ENCODE data around the gene BANF2. TPM values are rescaled to one million over a fixed set of nuclear protein-coding genes. Genes with fewer than 3 reads are reported as not detected.

The BANF2 gene
- total and polyA plus RNA-seq, 2 of the 13 experiments (the other 11 are each of a cell fraction or from before 2014, with no cell fraction given): 0.35 TPM; not detected in 1

GRCh38 chr20:17747431-17747846 lies 47.7 kb downstream of the BANF2 start (continued):
- TF ChIP-seq ZNF687 (CRISPR knock-in tag; IDR thresholded peaks at IDR 0.05): peak; percentile 16; the same call in 1 of the 2 replicates
- no peak for TF ChIP-seq ZNF564 (CRISPR knock-in tag; IDR thresholded peaks at IDR 0.05)
- TF ChIP-seq RFX5 (IDR thresholded peaks at IDR 0.05; ENCODE audit: low read depth, low read length): no peak
- no peak for TF ChIP-seq KMT2A (CRISPR knock-in tag; IDR thresholded peaks at IDR 0.05)
- no peak for TF ChIP-seq TBP (CRISPR knock-in tag; IDR thresholded peaks at IDR 0.05)
- TF ChIP-seq ZNF788 (CRISPR knock-in tag; IDR thresholded peaks at IDR 0.05; ENCODE audit: borderline replicate concordance): no peak
- 0 out of 2 replicates have a peak, but pooled peaks have one; percentile 19 for TF ChIP-seq GABPB1 (CRISPR knock-in tag; IDR thresholded peaks at IDR 0.05)
- TF ChIP-seq ZMYM3 (CRISPR knock-in tag; IDR thresholded peaks at IDR 0.05): peak; percentile 71
- peak; percentile 85; the same call in 1 of the 2 replicates for TF ChIP-seq TRAFD1 (CRISPR knock-in tag; IDR thresholded peaks at IDR 0.05; ENCODE audit: borderline replicate concordance)
- no peak for TF ChIP-seq ZBTB4 (CRISPR knock-in tag; IDR thresholded peaks at IDR 0.05; ENCODE audit: borderline replicate concordance)
- no peak for TF ChIP-seq RARG (CRISPR knock-in tag; IDR thresholded peaks at IDR 0.05; ENCODE audit: low read depth)
- no peak for TF ChIP-seq RNF219 (CRISPR knock-in tag; IDR thresholded peaks at IDR 0.05)

Measured in HepG2 (cell line).